ENCODE measurements around the gene R3HDM2.

DNA sequence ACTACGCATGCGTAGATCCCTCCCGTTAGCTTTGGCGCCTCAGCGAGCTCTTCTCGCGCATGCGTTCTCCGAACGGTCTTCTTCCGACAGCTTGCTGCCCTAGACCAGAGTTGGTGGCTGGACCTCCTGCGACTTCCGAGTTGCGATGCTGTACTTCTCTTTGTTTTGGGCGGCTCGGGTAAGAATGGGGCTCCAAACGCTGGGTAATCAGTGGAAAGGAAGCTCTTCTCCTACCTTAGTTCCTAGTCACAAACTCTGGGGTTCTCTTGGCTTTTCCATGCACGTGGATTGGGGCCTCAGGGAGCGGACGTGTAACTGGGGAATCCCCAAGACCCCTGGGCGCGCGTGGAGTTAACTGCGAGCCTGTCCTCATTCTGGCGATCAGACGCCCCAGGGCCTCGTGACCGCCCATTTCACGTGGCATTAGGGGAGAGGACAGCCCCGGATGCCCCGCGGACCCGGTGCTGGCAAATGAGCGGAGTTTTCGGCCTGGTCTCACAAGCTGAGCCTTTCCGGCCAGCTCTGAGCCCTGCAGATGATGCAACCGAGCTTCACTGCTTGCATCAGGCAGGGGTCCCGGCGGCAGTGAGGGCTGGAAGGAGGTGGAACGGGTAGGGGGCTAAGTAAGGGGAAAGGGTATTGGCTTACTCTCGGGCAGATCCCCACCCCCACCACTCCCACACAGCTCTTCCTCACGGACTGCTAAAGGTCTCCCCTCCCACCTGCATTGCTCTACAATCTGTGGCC lies 201.0 kb downstream of the R3HDM2 start, which contains the start of gene SHMT2:
- no peak for TF ChIP-seq EZH2 (IDR thresholded peaks at IDR 0.05; ENCODE audit: borderline replicate concordance, low read length)
- TF ChIP-seq, protein P1, sequence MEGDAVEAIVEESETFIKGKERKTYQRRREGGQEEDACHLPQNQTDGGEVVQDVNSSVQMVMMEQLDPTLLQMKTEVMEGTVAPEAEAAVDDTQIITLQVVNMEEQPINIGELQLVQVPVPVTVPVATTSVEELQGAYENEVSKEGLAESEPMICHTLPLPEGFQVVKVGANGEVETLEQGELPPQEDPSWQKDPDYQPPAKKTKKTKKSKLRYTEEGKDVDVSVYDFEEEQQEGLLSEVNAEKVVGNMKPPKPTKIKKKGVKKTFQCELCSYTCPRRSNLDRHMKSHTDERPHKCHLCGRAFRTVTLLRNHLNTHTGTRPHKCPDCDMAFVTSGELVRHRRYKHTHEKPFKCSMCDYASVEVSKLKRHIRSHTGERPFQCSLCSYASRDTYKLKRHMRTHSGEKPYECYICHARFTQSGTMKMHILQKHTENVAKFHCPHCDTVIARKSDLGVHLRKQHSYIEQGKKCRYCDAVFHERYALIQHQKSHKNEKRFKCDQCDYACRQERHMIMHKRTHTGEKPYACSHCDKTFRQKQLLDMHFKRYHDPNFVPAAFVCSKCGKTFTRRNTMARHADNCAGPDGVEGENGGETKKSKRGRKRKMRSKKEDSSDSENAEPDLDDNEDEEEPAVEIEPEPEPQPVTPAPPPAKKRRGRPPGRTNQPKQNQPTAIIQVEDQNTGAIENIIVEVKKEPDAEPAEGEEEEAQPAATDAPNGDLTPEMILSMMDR (IDR thresholded peaks at IDR 0.05; ENCODE audit: low read length): no peak

All from OCI-LY1 (cell line).